ENCODE results near the gene GFAP. TPM values are rescaled to one million over a fixed set of nuclear protein-coding genes. Genes with fewer than 3 reads are reported as not detected.

GFAP gene
- total and polyA plus RNA-seq, 4 donors: 2,649 to 3,418 (median 2,966) TPM

- Histone ChIP-seq H3K4me3 (ENCODE audit: low read depth, low read length) (peak overlapping the region; percentile 4), H3K36me3 (ENCODE audit: control insufficient read depth, insufficient read depth, low read length) (peaks cover 55% of the 10 kb centered on the region), H3K4me1 (ENCODE audit: control insufficient read depth, insufficient read depth, low read length) (peaks cover 53% of the 10 kb centered on the region), H3K27me3 (ENCODE audit: control insufficient read depth, insufficient read depth, low read length) (peaks cover 7% of the 10 kb centered on the region), H3K27ac (ENCODE audit: low read depth, low read length) (peak overlapping the region; percentile 42), H3K9me3 (ENCODE audit: control insufficient read depth, insufficient read depth, low read length) (no peaks in the 10 kb centered on the region)
- DNase-seq (ENCODE audit: low read depth in 4 of 6, low spot score in 6 of 6): no peak
- 60% methylated on average over 9 of the region's 11 CpGs for WGBS (ENCODE audit: insufficient coverage)
Measured at GRCh38 chr17:44909681-44910144, 5.6 kb downstream of the GFAP start.

GRCh38 chr17:44908761-44909326 is 6.5 kb downstream of the GFAP start:
- peaks cover 54% of the 10 kb centered on the region for H3K4me1 ChIP-seq (ENCODE audit: control insufficient read depth, insufficient read depth, low read length)

GRCh38 chr17:44907729-44908470 is 7.4 kb downstream of the GFAP start:
- peaks cover 7% of the 10 kb centered on the region for H3K27me3 ChIP-seq (ENCODE audit: control insufficient read depth, insufficient read depth, low read length)
- no peak overlapping the region for H3K27ac ChIP-seq (ENCODE audit: low read depth, low read length)
- 76% methylated on average over 6 of the region's 11 CpGs for WGBS (ENCODE audit: insufficient coverage)
- H3K36me3 ChIP-seq (ENCODE audit: control insufficient read depth, insufficient read depth, low read length): peaks cover 57% of the 10 kb centered on the region
- H3K9me3 ChIP-seq (ENCODE audit: control insufficient read depth, insufficient read depth, low read length): no peaks in the 10 kb centered on the region
- H3K4me1 ChIP-seq (ENCODE audit: control insufficient read depth, insufficient read depth, low read length): peaks cover 62% of the 10 kb centered on the region
- DNase-seq (ENCODE audit: low read depth in 4 of 6, low spot score in 6 of 6): no peak
- no peak overlapping the region for H3K4me3 ChIP-seq (ENCODE audit: low read depth, low read length)

More at GRCh38 chr17:44908761-44909326, 6.5 kb downstream of the GFAP start:
- Histone ChIP-seq H3K27me3 (ENCODE audit: control insufficient read depth, insufficient read depth, low read length) (peaks cover 7% of the 10 kb centered on the region), H3K9me3 (ENCODE audit: control insufficient read depth, insufficient read depth, low read length) (no peaks in the 10 kb centered on the region), H3K27ac (ENCODE audit: low read depth, low read length) (no peak overlapping the region), H3K36me3 (ENCODE audit: control insufficient read depth, insufficient read depth, low read length) (peaks cover 62% of the 10 kb centered on the region), H3K4me3 (ENCODE audit: low read depth, low read length) (no peak overlapping the region)
- DNase-seq (ENCODE audit: low read depth in 4 of 6, low spot score in 6 of 6): no peak
- WGBS (ENCODE audit: insufficient coverage): 94% methylated on average over 10 of the region's 10 CpGs

- H3K27ac ChIP-seq (ENCODE audit: low read depth, low read length): no peak overlapping the region
- H3K36me3 ChIP-seq (ENCODE audit: control insufficient read depth, insufficient read depth, low read length): peaks cover 55% of the 10 kb centered on the region
- H3K9me3 ChIP-seq (ENCODE audit: control insufficient read depth, insufficient read depth, low read length): no peaks in the 10 kb centered on the region
- H3K27me3 ChIP-seq (ENCODE audit: control insufficient read depth, insufficient read depth, low read length): peaks cover 3% of the 10 kb centered on the region
- no peak overlapping the region for H3K4me3 ChIP-seq (ENCODE audit: low read depth, low read length)
- H3K4me1 ChIP-seq (ENCODE audit: control insufficient read depth, insufficient read depth, low read length): peaks cover 65% of the 10 kb centered on the region
- peak in 1 of 6 donors; percentile 51 for DNase-seq (ENCODE audit: low read depth in 4 of 6, low spot score in 6 of 6)
- WGBS (ENCODE audit: insufficient coverage): 43% methylated on average over 8 of the region's 18 CpGs
Measured at GRCh38 chr17:44906763-44907728, 8.3 kb downstream of the GFAP start.

GRCh38 chr17:44906010-44906646 is 9.2 kb downstream of the GFAP start:
- no peak for DNase-seq (ENCODE audit: low read depth in 4 of 6, low spot score in 6 of 6)
- Histone ChIP-seq H3K36me3 (ENCODE audit: control insufficient read depth, insufficient read depth, low read length) (peaks cover 47% of the 10 kb centered on the region), H3K4me1 (ENCODE audit: control insufficient read depth, insufficient read depth, low read length) (peaks cover 56% of the 10 kb centered on the region), H3K27ac (ENCODE audit: low read depth, low read length) (peak overlapping the region; percentile 22), H3K9me3 (ENCODE audit: control insufficient read depth, insufficient read depth, low read length) (no peaks in the 10 kb centered on the region), H3K27me3 (ENCODE audit: control insufficient read depth, insufficient read depth, low read length) (peaks cover 3% of the 10 kb centered on the region), H3K4me3 (ENCODE audit: low read depth, low read length) (no peak overlapping the region)
- WGBS (ENCODE audit: insufficient coverage): 72% methylated on average over 10 of the region's 10 CpGs

GRCh38 chr17:44905006-44906000 is 10.0 kb downstream of the GFAP start:
- H3K27ac ChIP-seq (ENCODE audit: low read depth, low read length): peak overlapping the region; percentile 22
- H3K4me1 ChIP-seq (ENCODE audit: control insufficient read depth, insufficient read depth, low read length): peaks cover 50% of the 10 kb centered on the region
- H3K27me3 ChIP-seq (ENCODE audit: control insufficient read depth, insufficient read depth, low read length): no peaks in the 10 kb centered on the region
- DNase-seq (ENCODE audit: low read depth in 4 of 6, low spot score in 6 of 6): no peak
- H3K9me3 ChIP-seq (ENCODE audit: control insufficient read depth, insufficient read depth, low read length): no peaks in the 10 kb centered on the region
- 73% methylated on average over 8 of the region's 9 CpGs for WGBS (ENCODE audit: insufficient coverage)
- peaks cover 40% of the 10 kb centered on the region for H3K36me3 ChIP-seq (ENCODE audit: control insufficient read depth, insufficient read depth, low read length)
- no peak overlapping the region for H3K4me3 ChIP-seq (ENCODE audit: low read depth, low read length)

GRCh38 chr17:44904001-44904984 is 11.0 kb downstream of the GFAP start:
- 91% methylated on average over 35 of the region's 35 CpGs for WGBS (ENCODE audit: insufficient coverage)
- DNase-seq (ENCODE audit: low read depth in 4 of 6, low spot score in 6 of 6): peak in 1 of 6 donors; percentile 45
- no peak overlapping the region for H3K27ac ChIP-seq (ENCODE audit: low read depth, low read length)
- H3K4me1 ChIP-seq (ENCODE audit: control insufficient read depth, insufficient read depth, low read length): peaks cover 52% of the 10 kb centered on the region
- no peaks in the 10 kb centered on the region for H3K9me3 ChIP-seq (ENCODE audit: control insufficient read depth, insufficient read depth, low read length)
- peaks cover 32% of the 10 kb centered on the region for H3K36me3 ChIP-seq (ENCODE audit: control insufficient read depth, insufficient read depth, low read length)
- no peak overlapping the region for H3K4me3 ChIP-seq (ENCODE audit: low read depth, low read length)
- no peaks in the 10 kb centered on the region for H3K27me3 ChIP-seq (ENCODE audit: control insufficient read depth, insufficient read depth, low read length)
